Stimulated activated naive CD8-positive, alpha-beta T cell treated with anti-CD3 and anti-CD28 coated beads, Interleukin-15, Interleukin-2, amounts not matched to agents 100 ng/mL and 50 ng/mL, for 24 hours (primary cell): ENCODE data around the gene CCT6B.
"Not testable (repeated sequence)": the region's sequence is repeated elsewhere in the genome, so short reads cannot be mapped to it uniquely, and the experiment has no call there.

ENCODE experiments used
- H3K27ac Mint-ChIP-seq: one replicate; pipeline ENCODE4 v1.8.0; 2021; ENCODE audit warnings: mild to moderate bottlenecking, mixed read lengths
- H3K27me3 Mint-ChIP-seq: one replicate; pipeline ENCODE4 v1.8.0; 2021; ENCODE audit warnings: mixed read lengths
- H3K36me3 Mint-ChIP-seq: one replicate; pipeline ENCODE4 v1.8.0; 2021; ENCODE audit warnings: low read depth, mixed read lengths
- H3K4me1 Mint-ChIP-seq: one replicate; pipeline ENCODE4 v1.8.0; 2021; ENCODE audit warnings: low read depth, mixed read lengths
- H3K4me3 Mint-ChIP-seq: one replicate; pipeline ENCODE4 v1.8.0; 2021; ENCODE audit warnings: mild to moderate bottlenecking, mixed read lengths
- H3K9me3 Mint-ChIP-seq: one replicate; pipeline ENCODE4 v1.8.0; 2021; ENCODE audit warnings: mixed read lengths

CCT6B gene

DNA sequence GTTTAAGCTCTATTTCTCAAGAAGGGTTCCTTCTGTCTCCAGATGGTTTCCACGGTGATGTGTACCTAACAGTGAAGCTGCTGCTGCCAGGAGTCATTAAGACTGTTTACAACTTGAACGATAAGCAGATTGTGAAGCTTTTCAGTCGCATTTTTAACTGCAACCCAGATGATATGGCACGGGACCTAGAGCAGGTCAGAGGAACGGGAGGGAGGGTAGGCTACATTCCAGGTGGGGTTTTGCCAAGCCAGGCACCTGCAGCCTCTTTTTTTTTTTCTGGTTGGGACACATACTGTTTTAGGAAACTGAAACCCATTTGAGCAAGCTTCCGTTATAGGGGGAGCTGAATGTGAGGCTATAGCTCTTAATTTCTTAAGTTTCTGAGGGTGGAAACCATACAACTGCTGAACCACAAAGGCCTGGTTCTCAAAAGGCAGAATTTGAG is 29.7 kb upstream of the CCT6B start:
- peaks cover 81% of the 10 kb centered on the region for H3K36me3 Mint-ChIP-seq
- peaks cover 3% of the 10 kb centered on the region for H3K4me1 Mint-ChIP-seq
- no peaks in the 10 kb centered on the region for H3K27me3 Mint-ChIP-seq
- no peaks in the 10 kb centered on the region for H3K9me3 Mint-ChIP-seq
- no peak overlapping the region for H3K4me3 Mint-ChIP-seq
- H3K27ac Mint-ChIP-seq, result peak overlapping the region; percentile 15

- no peak overlapping the region for H3K27ac Mint-ChIP-seq
- H3K4me1 Mint-ChIP-seq, result peaks cover 7% of the 10 kb centered on the region
Observed at GRCh38 chr17:34989473-34989872, 28.2 kb upstream of the CCT6B start.

GRCh38 chr17:34988644-34989043 is 27.4 kb upstream of the CCT6B start:
- Mint-ChIP-seq H3K27ac (no peak overlapping the region), H3K4me1 (peaks cover 10% of the 10 kb centered on the region)

More at GRCh38 chr17:34989473-34989872, 28.2 kb upstream of the CCT6B start:
- H3K36me3 Mint-ChIP-seq, result peaks cover 80% of the 10 kb centered on the region
- no peaks in the 10 kb centered on the region for H3K27me3 Mint-ChIP-seq
- H3K9me3 Mint-ChIP-seq, result no peaks in the 10 kb centered on the region
- H3K4me3 Mint-ChIP-seq, result no peak overlapping the region

DNA sequence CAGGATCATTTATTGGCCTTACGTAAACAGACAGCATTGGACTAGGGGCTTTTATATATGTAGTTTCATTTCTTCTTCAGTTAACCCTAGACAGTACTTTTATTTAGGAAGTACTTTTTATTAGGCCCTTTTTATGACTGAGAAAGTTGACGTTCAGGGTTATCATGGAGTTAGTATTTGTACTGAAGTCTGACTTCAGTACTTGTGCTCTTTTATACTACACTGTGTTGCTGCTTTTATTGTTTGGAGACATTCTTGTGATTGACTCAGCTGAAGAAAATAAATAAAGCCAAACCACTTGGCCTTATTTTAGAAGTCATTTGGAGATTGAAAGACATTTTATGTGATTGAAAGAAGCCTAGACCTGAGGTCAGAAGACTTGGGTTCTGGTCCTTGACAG is 26.0 kb upstream of the CCT6B start:
- H3K27ac Mint-ChIP-seq, result no peak overlapping the region
- peaks cover 23% of the 10 kb centered on the region for H3K4me1 Mint-ChIP-seq
- peaks cover 74% of the 10 kb centered on the region for H3K36me3 Mint-ChIP-seq
- no peak overlapping the region for H3K4me3 Mint-ChIP-seq
- no peaks in the 10 kb centered on the region for H3K9me3 Mint-ChIP-seq
- no peaks in the 10 kb centered on the region for H3K27me3 Mint-ChIP-seq

More at GRCh38 chr17:34988644-34989043, 27.4 kb upstream of the CCT6B start:
- no peaks in the 10 kb centered on the region for H3K9me3 Mint-ChIP-seq
- no peak overlapping the region for H3K4me3 Mint-ChIP-seq
- no peaks in the 10 kb centered on the region for H3K27me3 Mint-ChIP-seq
- H3K36me3 Mint-ChIP-seq, result peaks cover 80% of the 10 kb centered on the region

DNA sequence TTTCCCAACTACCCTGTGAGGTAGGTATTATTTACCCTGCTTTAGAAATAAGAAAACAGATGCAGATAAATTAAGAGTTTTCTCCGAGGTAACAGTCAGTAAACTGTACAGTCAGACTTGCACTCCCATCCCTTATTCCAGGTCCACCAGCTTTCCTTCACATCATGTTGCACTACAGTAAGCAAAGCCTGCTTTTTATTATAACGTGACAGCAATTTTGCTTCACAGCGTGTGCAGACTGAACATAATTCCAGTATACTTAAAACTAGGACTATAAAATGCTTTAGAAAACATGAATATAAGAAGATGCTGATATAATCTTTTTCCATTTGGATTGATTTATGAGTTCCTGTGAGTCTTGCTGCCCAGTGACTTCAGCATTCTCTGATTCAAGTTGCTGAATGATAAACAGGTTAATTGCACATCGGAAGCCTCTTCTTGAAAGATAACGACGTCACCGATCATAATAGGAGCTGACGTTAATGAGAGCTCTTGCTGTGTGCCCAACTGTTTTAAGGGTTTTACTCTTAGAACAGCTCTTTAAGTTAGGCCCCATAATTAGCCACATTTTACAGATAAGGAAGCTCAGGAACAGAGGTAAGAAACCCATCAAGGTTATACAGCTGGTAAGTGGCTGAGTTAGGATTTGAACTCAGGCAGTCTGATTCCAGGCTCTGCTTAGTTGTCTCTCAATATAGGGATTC is 20.4 kb upstream of the CCT6B start:
- peak overlapping the region; percentile 96 for H3K4me3 Mint-ChIP-seq
- no peaks in the 10 kb centered on the region for H3K9me3 Mint-ChIP-seq
- H3K4me1 Mint-ChIP-seq, result peaks cover 44% of the 10 kb centered on the region
- peaks cover 38% of the 10 kb centered on the region for H3K36me3 Mint-ChIP-seq
- H3K27ac Mint-ChIP-seq, result peak overlapping the region; percentile 93
- H3K27me3 Mint-ChIP-seq, result no peaks in the 10 kb centered on the region

- Mint-ChIP-seq H3K4me3 (peak overlapping the region; percentile 97), H3K36me3 (peaks cover 30% of the 10 kb centered on the region), H3K4me1 (peaks cover 44% of the 10 kb centered on the region), H3K27me3 (no peaks in the 10 kb centered on the region), H3K27ac (peak overlapping the region; percentile 99), H3K9me3 (no peaks in the 10 kb centered on the region)
Observed at GRCh38 chr17:34980681-34981537, 19.6 kb upstream of the CCT6B start.

DNA sequence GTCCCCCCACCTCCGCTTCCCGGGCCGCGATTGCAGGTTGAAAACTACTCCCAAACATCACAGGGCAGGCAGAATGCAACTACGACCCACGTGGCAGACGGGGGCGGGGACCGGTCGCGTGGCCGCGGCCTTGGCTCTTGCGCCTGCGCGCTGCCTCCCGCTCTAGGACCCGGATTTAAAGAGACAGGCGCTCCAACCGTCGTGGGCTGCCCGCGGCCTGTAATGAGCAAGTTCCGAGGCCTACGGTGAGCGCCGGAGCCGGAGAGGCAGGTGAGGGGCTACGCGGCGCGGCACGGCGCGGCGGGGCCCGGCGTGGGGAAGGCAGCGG is 19.1 kb upstream of the CCT6B start, which contains the start of gene LIG3:
Gene LIG3, plus strand, starts transcription at position 160 of the 328 bp plus-strand sequence. CDS start 2,494 bp downstream, outside the sequence.
- Mint-ChIP-seq H3K36me3 (peaks cover 24% of the 10 kb centered on the region), H3K4me1 (peaks cover 45% of the 10 kb centered on the region), H3K4me3 (peak within 1 kb of the TSS; percentile 97), H3K27ac (peak within 1 kb of the TSS; percentile 99), H3K27me3 (no peaks in the 10 kb centered on the region), H3K9me3 (no peaks in the 10 kb centered on the region)

GRCh38 chr17:34979650-34980352 is 18.5 kb upstream of the CCT6B start:
- Mint-ChIP-seq H3K9me3 (no peaks in the 10 kb centered on the region), H3K27ac (peak overlapping the region; percentile 99), H3K4me1 (peaks cover 47% of the 10 kb centered on the region), H3K4me3 (peak overlapping the region; percentile 97), H3K27me3 (no peaks in the 10 kb centered on the region), H3K36me3 (peaks cover 21% of the 10 kb centered on the region)

DNA sequence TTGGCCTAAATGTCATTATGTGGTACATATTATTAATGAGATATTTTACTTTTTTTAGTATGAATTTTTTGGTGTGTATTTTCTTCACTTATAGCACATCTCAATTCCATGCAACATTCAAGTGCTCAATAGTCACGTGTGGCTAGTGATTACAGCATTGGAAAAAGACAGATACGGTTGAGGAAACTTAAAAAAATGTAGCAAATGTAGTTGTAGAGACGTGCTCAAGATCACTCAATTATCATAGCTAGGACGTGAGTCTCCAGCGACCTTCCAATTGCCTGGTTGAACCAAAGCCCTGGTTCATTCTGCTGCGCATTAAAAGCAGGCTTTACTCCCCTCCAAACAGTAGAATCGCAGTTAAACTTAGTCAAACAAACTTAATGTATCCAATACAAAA is 17.9 kb upstream of the CCT6B start:
- Mint-ChIP-seq H3K27ac (peak overlapping the region; percentile 99), H3K27me3 (no peaks in the 10 kb centered on the region), H3K9me3 (no peaks in the 10 kb centered on the region), H3K4me1 (peaks cover 53% of the 10 kb centered on the region), H3K36me3 (peaks cover 17% of the 10 kb centered on the region), H3K4me3 (peak overlapping the region; percentile 97)

DNA sequence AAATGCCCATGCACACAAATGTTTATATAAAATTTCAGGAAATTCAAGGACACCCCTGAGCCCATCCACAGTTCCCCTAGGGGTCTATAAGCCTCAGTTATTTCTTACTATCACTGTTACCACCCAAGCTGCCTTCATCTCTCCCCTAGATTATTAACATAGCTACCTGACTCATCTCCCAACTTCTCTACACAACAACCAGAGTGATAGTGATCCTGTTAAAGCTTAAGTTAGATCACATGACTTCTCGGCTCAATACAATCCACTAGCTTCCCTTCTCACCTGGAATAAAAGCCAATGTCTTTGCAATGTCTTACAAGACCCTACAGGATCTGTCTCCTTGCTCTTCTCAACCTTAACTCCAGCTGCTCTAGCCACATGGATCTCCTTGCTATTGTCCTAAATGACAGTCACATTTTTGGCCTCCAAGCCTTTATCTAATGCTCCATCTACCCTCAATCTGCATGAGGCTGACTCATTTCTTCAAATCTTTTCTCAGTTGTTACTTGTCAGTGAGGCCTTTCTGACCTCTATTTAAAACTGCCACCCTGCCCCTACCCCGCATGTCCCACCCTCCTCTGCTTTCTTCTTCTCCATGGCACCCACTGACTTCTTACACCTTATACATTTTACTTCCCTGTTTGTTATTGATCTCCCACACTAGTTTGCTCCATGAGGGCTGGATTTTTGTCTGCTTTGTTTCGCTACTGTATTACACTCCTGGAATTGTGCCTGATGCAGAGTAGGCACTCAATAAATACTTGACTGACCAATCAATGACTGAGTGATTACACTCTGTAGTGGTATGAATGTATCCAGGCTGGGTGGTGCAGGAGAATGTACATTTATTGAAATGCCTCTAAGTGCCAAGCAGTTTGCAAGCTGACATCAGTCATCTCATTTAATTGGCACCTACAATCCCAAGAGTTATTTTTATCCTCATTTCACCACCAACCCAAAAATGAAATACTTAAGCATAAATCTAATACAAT is 13.8 kb upstream of the CCT6B start:
- Mint-ChIP-seq H3K27ac (no peak overlapping the region), H3K9me3 (no peaks in the 10 kb centered on the region), H3K4me1 (peaks cover 27% of the 10 kb centered on the region), H3K27me3 (no peaks in the 10 kb centered on the region), H3K36me3 (no peaks in the 10 kb centered on the region), H3K4me3 (no peak overlapping the region)

DNA sequence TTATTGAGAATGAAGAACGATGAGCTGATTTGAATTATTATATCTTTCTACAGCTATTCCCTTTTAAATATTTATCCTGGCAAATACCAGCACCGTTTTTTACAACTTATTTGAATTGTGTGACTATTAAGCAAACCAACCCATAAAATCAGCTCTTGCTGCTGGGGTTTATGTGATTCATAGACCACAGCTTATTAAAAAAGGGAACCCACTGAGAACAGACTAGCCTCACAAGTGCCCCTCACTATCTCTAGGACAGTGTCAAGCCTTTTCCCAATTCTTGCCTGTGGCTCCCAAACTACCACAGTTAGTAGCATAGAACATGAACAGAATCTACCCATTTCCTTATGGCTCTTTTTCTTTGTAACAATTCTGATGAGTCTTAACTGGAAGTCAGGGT is 12.9 kb upstream of the CCT6B start:
- Mint-ChIP-seq H3K27me3 (no peaks in the 10 kb centered on the region), H3K4me3 (no peak overlapping the region), H3K36me3 (peaks cover 4% of the 10 kb centered on the region), H3K9me3 (no peaks in the 10 kb centered on the region), H3K4me1 (peaks cover 18% of the 10 kb centered on the region), H3K27ac (no peak overlapping the region)

GRCh38 chr17:34958438-34958837 is 2.8 kb downstream of the CCT6B start:
- no peak overlapping the region for H3K4me3 Mint-ChIP-seq
- H3K9me3 Mint-ChIP-seq, result peaks cover 5% of the 10 kb centered on the region
- H3K36me3 Mint-ChIP-seq, result peaks cover 19% of the 10 kb centered on the region
- H3K27ac Mint-ChIP-seq, result no peak overlapping the region
- H3K27me3 Mint-ChIP-seq, result peaks cover 8% of the 10 kb centered on the region
- H3K4me1 Mint-ChIP-seq, result peaks cover 29% of the 10 kb centered on the region

- H3K27ac Mint-ChIP-seq, H3K36me3 Mint-ChIP-seq, H3K4me3 Mint-ChIP-seq, H3K9me3 Mint-ChIP-seq, H3K27me3 Mint-ChIP-seq, H3K4me1 Mint-ChIP-seq: not testable (repeated sequence)
Observed at GRCh38 chr17:34950780-34951179, 10.5 kb downstream of the CCT6B start.

GRCh38 chr17:34930283-34930682 is 31.0 kb downstream of the CCT6B start:
- Mint-ChIP-seq H3K4me1 (no peaks in the 10 kb centered on the region), H3K36me3 (no peaks in the 10 kb centered on the region), H3K27me3 (no peaks in the 10 kb centered on the region), H3K9me3 (no peaks in the 10 kb centered on the region), H3K27ac (no peak overlapping the region), H3K4me3 (no peak overlapping the region)
